ENCODE data around the gene TRH.

Gene TRH, protein sequence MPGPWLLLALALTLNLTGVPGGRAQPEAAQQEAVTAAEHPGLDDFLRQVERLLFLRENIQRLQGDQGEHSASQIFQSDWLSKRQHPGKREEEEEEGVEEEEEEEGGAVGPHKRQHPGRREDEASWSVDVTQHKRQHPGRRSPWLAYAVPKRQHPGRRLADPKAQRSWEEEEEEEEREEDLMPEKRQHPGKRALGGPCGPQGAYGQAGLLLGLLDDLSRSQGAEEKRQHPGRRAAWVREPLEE

DNA sequence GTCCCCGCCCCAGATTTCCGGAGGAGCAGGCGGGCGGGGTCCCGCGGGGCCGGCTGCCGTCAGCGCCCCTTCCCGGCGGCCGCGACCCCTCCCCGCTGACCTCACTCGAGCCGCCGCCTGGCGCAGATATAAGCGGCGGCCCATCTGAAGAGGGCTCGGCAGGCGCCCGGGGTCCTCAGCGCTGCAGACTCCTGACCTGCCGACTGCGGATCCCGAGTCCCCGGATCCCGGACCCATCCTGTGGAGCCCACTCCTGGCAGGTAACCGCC, at the start of gene TRH:
TRH (plus strand) TSS at position 157 of the 269 bp plus-strand sequence. CDS start 1,097 bp downstream, outside the sequence.
- DNase-seq = no peak

DNA sequence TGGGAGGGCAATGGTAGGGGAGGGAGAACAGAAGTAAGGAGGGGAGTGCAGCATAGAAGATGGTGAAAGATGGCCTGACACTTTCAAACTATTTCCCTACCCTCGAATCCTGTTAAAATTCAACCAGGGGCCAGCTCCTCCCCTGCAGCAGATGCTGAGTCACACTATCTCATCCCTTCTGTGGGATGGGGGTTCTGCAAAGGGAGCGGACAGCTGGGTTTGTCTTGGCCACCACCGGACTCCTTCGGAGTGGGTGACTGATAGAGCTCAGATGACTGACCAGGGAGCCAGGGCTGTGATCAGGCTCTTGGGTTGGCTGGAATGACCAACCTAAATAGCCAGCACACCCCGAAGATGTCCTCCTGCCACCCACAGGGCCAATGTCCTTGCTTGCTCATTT, 47.4 kb upstream of the TRH start:
- DNase-seq = no peak

DNA sequence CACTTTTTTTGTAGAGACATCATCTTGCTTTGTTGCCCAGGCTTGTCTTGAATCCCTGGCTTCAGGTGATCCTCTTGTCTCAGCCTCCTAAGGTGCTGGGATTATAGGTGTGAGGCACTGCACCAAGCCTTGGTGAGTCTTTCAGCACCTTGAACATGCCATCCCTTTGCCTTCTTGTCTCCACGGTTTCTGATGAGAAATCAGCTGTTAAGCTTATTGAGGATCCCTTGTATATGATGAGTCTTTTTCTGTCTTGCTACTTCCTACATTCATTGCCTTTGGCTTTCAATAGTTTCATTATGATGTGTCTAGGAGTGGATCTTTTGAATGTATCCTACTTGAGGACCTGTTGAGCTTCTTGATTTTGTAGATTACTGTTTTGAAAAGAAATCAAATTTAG, 45.1 kb upstream of the TRH start:
- no peak for DNase-seq

DNA sequence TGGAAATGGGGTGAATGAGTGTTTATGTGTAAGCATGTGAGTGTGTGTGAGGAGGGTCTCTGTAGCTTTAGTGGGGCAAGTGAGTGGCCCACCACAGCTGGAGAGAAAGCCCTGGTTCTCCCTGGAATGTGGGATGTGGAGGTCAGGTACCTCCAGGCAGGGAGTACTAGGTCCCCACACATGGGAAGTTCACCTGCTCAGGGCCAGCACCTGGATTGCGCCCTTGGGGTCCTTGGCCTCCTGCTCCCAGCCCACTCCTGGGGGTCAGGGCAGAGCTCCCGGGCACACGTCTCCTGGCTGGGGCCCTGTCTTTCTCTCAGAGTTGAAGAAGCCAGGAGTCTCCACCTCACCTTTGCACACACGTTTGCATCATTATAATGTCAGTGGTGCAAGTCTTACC, 41.0 kb upstream of the TRH start:
- no peak for DNase-seq

DNA sequence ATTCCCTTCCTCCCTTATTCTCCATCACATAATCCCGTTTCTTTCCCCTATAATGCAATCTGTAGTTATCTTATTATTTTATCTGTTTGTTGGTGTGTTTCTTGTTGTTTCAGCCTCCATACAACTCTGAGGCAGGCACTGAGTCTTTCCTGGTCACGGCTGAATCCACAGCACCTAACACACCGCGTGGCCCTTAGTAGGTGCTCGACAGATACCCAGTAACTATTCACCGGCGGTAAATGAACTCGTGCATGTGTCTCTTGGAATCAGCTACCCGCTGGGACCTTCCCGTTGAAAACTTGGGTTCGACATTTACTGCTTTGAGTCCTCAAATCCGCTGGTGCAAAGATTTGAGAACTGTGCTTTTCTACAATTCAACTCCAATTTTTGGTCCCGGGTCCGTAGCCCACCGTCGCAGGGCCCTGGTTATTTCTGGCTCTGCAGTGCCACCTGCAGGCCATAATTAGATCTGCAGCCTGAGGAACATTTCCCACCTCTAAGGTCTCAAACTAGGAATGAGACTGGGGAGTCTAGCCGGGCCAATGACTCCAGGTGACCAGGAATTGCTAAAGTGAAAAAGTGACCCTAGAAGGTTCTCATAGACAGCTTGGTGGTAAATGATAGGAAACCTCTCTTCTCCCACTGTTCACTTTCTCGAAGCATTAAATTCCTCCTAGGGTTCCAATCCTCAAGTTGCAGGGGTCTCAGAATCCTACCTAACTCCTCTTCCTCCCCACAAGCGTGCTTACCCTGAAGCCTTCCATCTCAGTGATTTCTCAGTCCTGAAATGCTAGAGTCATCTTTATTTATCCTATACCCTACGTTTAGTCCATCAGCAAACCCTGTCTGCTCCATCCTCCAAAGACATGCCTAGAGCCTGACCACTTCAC, 40.0 kb upstream of the TRH start:
- peak; percentile 10 for DNase-seq

DNA sequence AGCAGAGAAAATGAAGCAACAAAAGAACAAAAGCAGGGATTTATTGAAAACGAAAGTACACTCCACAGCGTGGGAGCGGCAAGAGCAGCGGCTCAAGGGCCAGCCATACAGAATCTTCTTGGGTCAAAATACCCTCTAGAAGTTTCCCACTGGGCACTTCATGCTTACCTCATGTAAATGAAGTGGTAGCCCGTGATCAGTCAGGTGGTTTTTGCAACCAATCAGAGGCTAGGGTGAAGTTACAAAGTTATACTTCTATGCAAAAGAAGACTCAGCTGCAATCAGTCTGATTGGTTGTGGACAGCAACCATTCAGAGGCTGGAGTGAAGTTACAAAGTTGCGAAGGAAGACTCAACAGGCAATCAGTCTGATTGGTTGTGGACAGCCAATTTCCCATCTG, 37.8 kb upstream of the TRH start:
- no peak for DNase-seq

DNA sequence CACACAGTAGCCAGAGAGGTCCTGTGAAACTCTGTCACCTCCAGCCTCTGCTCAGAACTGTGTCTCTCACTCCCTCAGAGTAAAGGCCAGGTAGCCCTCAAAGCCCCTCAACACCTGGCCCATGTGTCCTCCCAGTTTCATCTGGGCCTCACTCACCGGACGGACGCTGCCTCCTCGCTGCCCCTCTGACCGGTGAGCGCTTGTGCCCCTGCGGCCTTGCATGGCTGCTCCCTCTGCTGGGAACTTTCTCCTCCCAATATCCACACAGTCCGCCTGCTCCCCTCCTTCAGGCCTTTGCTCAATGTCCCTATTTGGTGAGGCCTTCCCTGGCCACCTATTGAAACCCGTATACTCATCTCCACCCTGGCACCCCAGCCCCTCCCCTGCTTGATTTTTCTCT, 36.8 kb upstream of the TRH start:
- DNase-seq = no peak

DNA sequence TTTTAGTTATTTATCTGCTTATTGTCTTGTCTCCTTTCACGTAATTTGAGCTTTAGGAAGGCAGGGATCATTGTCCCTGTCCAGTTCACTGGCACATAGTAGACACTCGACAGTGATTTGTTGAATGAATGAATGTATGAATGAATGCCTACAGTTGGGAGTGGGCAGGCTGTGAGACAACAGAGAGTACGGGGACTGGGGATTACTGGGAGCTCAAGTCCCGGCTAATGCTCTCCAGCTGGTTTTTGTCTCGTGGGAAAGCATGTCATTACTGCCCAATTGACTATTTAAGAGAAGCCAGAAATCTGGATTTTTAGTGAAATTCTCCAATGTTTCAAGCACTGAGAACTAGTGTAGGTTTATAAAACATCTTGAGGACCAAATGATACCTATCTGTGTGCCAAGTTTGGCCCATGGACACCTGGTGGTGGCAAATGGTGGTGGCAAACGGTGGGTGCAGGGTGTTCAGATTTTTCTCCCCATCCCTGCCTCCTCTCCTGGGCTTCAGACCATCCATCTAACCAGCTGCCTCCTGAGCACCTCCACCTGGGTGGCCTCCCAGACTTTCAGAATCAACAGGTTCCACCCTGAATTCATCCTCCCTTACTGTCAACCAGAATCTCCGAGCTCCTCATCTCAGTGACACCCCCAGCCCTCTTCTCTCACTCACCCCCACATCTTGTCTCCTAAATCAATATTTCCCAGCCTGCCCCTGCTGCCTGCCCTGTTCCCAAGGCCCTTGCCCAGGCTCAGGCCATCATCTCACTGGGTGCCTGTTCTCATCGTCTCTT, 36.2 kb upstream of the TRH start:
- no peak for DNase-seq

DNA sequence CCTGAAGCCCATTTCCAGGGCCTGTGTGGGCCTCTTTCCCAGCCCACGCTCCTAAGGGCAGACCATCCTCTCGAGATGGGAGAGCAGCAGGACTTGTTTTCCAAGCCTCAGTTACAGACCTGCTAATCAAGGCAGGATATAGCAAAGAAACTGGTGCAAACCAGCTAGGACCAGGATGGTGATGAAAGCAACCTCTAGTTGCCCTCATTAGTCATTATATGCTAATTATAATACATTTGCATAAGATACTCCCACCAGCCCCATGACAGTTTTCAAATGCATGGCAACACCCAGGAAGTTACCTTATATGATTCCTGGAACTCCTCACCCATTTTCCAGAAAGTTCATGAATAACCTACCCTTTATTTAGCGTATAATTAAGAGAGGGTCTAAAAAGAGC, 34.4 kb upstream of the TRH start:
- DNase-seq = no peak

DNA sequence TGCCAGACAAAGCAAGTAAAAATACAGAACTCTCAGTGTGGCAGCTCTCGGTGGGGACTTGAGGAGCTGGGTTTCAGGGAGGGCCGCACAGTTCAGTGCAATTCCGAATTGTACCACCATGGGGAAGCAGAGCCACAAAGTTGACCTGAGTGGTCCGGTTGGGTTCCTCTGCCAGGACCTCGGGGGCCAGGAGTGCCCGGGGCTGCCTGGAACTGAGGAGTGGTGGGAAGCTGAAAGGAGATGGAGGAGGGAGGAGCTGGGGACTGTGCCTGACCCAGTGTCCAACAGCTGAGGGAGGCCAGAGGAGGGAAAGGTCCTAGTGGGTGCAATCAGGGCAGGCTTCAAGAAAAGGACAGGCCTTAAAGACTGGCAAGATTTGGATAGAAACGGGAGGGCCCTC, 32.2 kb upstream of the TRH start:
- DNase-seq = peak; percentile 25

DNA sequence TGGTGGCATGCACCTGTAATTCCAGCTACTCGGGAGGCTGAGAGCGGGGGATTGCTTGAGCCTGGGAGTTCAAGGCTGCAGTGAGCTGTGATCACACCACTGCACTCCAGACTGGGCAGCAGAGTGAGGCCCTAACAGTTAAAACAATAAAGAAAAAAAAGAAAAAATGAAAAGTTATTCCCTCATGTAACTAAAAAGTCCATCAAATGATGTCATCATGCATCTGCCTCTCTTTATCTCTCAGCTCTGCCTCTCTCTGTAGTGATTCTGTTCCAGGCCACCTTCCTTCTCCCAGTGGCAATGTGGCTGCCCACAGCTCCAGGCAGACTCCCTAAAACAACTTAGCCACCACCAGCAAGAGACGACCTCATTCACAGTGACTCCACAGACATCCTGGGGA, 31.5 kb upstream of the TRH start:
- no peak for DNase-seq

DNA sequence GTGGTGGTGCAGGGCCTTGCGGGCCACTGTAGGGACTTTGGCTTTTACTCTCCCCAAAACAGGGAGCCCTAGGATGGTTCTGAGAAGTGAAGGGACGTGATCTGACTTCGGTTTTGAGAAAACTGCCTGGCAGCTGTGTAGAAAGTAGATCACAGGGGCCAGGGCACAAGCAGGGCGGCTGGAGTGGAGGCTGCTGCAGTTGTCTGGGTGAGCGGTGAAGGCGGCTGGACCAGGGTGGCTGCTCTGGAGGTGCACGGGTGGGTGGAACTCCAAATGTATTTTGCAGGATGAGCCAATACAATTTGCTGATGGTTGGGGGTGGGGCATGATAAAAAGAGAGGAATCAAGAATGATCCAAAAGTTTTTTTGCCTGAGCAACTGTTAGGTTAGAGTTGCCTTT, 29.8 kb upstream of the TRH start:
- DNase-seq = no peak

DNA sequence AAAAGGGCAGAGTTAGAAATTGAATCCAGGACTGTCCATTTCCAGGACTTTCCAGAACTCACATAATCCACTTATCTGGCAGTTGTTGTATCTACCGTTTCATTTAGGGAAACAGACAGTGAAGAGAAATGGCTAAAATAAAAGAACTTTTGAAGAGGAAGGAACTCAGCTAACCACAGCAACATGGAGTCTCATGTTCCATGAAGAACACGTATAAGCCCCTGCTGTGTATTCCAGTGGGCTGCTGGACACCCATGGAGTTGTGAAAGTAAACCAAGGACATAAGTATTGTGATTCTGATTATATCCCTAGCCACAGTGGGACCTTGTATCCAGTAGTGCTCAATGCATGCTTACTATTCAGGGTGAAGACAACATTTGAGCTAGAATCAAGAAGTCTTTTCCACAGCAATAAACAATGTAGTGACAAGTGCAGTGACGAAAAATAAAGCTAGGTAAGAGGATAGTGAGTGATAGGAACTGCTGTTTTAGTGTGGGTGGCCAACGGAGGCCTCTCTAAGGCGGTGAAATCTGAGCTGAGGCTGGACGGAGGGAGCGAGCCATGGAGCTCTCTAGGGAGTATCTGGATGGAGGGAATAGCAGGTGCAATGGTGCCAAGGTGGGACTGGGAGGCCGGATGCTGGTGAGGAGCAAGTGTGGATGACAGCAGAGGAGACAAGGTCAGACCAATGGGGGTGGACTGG, 26.8 kb upstream of the TRH start:
- no peak for DNase-seq

DNA sequence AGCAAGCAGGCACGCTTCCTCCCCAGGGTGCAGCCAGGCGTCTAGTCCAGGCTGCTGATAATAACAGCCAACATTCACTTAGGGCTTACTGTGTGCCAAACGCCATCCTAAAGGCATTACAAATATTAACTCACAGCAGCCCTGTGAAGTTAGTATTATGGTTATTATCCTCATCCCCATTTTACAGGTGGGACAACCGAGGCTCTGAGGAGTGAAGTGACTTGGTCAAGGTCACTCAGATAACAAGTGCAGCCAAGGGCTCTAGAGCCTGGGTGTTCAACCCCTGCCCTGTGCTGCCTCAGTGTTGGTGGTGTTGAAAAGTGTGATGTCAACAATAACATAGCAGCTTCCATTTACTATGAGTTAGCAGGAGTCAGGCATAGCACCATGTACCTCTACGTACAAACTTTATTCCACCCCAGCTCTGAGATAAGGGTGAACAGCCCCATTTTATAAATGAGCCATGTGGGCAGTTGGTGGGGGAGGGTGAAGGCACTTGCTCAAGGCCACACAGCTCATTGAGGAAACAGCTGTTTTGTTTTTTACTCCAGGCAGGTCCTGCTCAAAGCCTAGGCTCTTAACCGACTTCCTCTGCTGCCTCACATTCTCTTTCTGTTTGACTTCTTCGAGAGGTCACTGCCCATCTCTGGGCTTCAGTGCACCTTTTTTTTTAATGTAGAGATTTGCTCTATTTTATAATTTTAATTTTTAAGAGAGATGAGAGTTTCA, 24.0 kb upstream of the TRH start:
- DNase-seq = no peak

DNA sequence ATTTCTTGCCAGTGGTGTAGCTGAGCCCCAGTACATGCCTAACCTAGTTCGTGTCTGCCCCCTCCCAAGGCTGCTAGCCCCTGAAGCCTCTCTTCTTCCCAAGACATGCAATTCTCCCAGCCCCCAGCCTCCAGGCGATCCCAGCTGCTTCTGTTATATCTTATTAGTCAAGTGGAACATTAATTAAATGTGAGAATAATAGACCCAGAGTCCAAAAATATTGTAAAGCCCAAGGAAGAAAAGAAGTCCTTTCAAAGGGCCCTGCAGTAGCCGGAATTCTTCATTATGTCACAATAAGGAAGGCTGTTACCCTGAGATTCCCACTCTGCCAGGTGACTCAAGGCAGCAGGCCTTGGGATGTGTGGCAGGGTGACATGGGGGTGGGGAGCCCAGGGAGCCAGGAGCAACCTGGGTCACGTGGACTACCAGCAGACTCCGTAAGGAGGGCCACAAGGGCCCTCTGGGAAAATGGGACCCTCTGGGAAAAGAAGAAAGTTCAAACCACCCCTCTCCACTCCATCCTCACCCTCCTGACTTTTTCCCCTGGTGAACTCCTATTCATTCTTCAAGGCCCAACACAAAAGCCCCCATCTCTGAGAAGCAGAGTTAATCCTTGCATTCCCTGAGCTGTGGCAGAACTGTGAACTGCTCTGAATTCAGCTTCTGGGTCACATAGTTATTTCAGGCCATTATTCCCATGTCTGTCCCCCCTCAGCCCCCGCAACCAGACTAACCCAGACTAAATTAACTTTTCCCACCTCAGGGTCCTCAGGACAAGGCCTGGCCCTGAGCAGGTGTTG, 21.8 kb upstream of the TRH start:
- no peak for DNase-seq

DNA sequence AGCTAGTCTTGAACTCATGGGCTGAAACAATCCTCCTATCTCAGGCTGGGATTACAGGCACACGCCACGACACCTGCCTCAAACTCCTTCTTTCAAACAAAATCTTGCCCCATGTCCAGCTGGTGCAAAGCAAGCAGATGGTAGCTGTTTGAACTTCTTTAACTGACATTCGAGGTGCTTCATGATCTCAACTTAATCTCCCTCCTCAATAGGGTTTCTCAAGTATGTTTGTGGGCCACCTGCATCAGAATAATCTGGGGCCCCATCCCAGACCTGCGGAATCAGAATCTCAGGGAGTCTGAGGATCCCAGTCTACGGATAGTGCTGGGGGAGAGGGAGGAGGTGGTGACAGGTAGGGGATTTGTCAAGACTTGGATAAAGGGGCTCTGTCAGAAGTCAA, 20.9 kb upstream of the TRH start:
- DNase-seq = no peak

DNA sequence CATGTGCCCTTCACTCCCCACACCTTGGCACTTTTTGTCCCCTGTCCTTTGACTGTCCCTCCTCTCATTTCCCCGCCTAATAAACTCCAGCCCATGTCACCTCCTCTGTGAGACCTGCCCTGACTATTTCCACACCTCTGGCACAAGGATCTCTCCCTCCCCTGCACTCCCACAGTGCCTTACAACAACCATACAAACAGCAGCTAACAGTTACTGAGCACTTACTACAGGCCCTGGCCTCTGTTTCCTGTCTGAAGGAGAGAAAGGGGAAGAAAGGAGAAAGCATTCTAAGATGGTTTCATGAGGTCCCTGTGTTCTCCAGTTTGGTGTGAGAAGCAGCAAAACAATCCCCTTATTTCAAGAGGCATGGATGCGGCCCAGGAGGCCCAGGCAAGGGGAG, 20.0 kb upstream of the TRH start:
- DNase-seq = no peak

DNA sequence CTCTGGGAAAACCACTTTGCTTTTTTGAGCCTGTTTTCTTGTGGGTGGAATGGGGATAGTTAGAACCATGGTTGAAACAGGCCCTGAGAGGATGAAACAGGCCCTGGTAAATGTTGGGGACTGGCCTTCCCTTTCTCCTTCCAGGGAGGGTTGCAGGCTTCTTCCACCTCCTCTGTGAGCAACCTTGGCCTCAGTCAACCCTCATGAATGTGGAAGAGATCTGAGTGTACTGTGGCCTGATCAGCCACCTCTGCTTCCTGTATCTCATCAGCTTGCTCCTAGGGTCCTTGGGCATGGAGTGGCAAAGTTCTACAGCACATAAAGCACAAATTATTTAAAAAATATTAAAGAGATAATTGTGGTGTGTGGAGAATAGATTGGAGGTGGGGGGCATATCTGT, 17.6 kb upstream of the TRH start:
- no peak for DNase-seq

DNA sequence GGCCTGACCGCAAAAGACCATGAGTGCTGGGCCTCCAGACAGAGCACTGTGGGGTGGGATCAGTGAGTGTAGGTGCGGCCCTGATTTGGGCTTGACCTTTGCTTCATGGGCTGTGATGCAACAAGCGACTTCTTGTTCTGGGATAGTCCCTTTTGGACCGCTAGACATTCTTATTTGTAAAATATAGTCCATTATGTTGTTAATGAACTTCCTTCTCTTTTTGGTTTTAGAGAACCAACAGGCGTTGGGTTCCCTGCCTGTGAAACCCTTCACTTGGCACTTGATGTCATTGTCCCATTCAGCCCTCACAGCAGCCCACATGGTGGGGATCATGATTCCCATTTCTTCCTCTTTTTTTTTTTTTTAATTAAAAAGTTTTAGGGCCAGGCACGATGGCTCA, 15.8 kb upstream of the TRH start:
- DNase-seq = no peak

DNA sequence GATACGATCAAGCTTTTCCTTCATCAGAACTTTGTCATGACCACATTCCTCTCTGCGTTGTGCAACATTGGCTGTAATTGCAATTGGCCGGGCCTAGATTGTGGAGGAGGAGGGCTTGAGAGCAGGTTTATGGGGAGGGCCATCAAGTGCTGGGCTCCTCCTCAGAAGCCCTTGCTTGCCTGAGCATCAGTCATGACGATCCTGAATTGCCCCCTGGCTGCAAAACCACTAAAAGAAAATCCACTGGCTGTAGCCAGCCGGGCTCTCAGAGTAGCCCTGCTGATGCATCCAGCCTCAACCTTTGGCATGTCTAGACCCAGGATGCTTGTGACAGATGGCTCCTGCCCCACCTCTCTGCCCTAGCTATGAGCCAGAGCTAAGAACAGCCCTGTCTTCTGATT, 13.4 kb upstream of the TRH start:
- DNase-seq = no peak

DNA sequence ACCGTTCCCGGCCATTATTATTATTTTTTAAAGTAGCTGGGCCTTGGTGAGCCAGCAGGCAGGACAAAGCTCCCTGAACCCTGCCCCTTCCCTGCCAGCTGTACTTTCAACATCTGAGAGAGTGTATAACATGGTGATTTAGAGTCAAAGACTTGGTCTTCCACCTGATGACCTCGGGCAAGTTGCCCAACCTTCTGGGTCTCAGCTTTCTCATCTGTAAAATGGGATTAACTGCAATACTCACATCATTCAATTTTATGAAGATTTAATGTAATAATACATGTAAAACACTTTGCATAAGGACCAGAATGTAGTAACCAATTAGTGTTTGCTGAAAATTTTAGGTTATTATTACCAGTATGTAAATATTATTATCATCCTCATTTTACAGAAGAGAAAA, 11.9 kb upstream of the TRH start:
- no peak for DNase-seq

DNA sequence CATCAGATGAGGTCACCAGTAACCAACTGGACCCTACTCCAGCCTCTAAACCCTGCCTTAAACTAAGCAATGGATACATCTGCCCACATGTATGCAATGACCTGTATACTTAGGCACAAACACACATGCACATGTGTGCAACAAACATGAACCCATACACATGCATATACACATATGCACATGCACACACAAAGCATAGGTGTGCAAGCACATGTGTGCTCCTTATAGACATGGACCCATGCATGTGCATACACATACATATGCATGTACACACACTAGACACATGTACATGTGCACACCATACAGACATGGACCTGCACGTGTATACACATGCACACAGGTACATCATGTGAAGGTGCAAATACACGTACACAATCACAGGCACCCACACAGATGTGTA, 8.6 kb upstream of the TRH start:
- no peak for DNase-seq

Data from stimulated activated CD4-positive, alpha-beta T cell treated with anti-CD3 and anti-CD28 coated beads, Interleukin-1b, Interleukin-23, amount 100 ng/mL, for 48 hours (primary cell).